ENCODE data around the gene LPP. TPM values are rescaled to one million over a fixed set of nuclear protein-coding genes. Genes with fewer than 3 reads are reported as not detected.

The LPP gene
- total RNA-seq, 3 donors from 2014 or later: 262 to 816 (median 325) TPM

DNA sequence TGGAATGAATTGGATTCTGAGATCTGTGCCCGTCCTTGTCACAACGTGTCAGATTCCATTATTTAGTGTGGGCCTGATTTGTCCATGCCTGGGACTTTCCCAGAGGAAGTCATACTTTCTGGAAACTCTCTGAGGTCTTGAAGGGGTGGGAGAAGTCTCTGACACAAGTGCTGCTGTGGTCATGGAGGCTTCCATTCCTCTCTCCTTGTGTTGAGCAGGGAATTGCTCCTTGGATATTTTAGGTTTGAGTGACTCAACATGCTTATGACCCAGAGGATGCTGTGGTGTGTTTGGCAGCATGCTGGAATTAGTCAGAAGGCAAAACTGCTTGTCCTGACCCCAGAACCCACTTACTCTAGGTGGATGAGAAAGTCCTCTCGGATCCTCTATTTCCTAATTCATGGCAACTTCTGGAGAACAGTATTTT, 132.1 kb downstream of the LPP start:
- H3K4me1 ChIP-seq (ENCODE audit: low read depth): no peaks in the 10 kb centered on the region
- DNase-seq (no peak), ATAC-seq (peak; percentile 62)
- no peak overlapping the region for H3K4me3 ChIP-seq
- no peaks in the 10 kb centered on the region for H3K36me3 ChIP-seq (ENCODE audit: low read depth)
- intact Hi-C loops (cut with DNase I, micrococcal nuclease): no loop called here
- TF ChIP-seq, protein P1, sequence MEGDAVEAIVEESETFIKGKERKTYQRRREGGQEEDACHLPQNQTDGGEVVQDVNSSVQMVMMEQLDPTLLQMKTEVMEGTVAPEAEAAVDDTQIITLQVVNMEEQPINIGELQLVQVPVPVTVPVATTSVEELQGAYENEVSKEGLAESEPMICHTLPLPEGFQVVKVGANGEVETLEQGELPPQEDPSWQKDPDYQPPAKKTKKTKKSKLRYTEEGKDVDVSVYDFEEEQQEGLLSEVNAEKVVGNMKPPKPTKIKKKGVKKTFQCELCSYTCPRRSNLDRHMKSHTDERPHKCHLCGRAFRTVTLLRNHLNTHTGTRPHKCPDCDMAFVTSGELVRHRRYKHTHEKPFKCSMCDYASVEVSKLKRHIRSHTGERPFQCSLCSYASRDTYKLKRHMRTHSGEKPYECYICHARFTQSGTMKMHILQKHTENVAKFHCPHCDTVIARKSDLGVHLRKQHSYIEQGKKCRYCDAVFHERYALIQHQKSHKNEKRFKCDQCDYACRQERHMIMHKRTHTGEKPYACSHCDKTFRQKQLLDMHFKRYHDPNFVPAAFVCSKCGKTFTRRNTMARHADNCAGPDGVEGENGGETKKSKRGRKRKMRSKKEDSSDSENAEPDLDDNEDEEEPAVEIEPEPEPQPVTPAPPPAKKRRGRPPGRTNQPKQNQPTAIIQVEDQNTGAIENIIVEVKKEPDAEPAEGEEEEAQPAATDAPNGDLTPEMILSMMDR (IDR thresholded peaks at IDR 0.05): no peak
- H3K9me3 ChIP-seq: no peaks in the 10 kb centered on the region

DNA sequence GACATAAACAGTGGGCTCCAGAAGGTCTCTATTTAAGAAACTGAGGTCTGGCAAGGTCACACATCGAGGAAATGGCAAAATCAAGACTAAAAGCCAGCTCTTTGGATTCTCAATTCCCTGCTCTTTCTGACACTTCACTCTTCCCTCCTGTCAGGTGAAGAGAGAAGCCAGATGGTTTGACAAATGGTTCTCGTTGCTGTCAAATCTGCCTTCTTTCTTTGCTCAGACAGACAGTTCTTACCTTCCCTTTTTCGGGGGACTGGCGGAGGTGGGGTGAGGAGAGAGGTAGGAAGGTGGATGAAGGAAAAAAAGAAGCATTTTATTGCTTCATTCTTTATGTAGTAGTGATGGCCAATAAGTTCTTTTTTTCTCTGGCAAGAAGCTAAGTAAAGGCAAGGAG, 133.4 kb downstream of the LPP start:
- TF ChIP-seq, protein P1 (IDR thresholded peaks at IDR 0.05): no peak
- Histone ChIP-seq H3K9me3 (no peaks in the 10 kb centered on the region), H3K36me3 (ENCODE audit: low read depth) (no peaks in the 10 kb centered on the region), H3K4me1 (ENCODE audit: low read depth) (no peaks in the 10 kb centered on the region), H3K4me3 (no peak overlapping the region)
- intact Hi-C loops (cut with DNase I, micrococcal nuclease): no loop called here
- ATAC-seq: no peak
- no peak for DNase-seq

DNA sequence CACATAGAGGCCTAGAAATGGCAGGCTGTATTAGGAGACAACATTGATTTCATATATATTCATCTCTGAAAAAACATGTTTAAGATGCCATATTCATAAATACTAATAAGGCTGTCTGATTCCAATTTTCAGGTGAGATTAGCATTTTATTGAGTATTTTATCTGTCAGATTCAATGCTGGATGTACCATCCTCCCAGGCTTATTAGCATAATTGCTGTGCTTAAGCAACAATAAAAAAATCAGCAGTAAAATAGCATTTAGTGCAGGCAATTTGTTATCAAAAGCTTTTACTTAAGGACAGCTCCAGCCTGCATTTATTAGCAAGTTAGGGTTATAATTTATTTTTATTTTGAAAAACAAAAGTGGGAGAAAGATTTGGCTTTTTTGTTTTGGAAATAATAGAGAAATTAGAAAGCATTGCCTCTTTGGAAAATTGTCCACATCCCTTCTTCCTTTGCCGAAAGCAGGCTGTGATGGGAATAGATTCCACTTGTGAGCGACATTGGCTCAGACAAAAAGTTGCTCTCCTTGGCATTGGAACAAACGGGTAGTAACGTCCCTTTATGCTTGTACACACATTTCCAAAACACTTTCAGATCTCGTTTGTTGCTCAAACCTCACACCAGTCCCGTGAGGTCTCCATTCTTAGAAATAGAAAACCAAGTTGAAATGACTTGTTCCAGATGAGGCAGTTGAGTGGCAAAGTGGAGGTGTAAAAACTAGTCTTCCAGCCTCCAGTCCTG, 134.0 kb downstream of the LPP start:
- no peak for DNase-seq
- intact Hi-C loops (cut with DNase I, micrococcal nuclease): no loop called here
- H3K4me1 ChIP-seq (ENCODE audit: low read depth): no peaks in the 10 kb centered on the region
- ATAC-seq: no peak
- no peak overlapping the region for H3K4me3 ChIP-seq
- TF ChIP-seq, protein P1 (IDR thresholded peaks at IDR 0.05): no peak
- H3K9me3 ChIP-seq: no peaks in the 10 kb centered on the region
- no peaks in the 10 kb centered on the region for H3K36me3 ChIP-seq (ENCODE audit: low read depth)

DNA sequence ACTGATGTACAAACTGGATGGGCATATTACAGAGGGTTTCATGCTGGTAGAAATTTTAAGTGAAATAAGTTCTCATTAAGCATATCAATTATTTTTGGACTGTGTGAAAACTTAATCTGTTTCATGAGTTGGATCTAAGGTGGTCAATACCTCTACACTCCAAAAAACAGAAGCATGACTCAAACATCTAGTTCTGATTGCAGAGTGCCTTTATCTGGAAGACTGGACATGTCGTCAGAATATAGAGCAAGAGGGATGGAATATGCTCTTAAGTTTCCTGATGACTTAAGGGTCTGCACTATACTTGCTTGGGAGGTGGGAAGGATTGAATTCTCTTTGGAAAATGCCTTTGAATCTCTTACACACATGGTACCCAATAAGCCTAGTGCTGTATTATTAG, 138.3 kb downstream of the LPP start:
- TF ChIP-seq, protein P1 (IDR thresholded peaks at IDR 0.05): no peak

DNA sequence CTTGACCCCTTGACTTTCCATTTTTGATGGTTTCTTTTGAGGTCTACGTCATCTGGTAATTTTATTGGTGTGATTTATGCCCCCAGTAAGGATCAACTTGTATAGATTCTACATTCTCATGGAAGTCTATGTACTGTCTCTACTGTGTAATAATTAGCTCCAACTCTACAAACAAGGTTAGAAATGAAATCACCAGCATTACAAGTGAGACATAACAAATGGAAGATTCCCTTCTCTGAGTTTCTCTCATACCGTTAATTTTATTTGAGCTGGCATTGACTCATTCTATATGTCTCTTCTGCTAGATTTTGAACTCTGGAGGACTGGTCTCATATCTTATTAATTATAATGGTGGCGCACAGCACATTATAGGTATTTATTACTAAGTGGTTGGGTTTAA, 138.9 kb downstream of the LPP start:
- intact Hi-C loops (cut with DNase I, micrococcal nuclease): no loop called here
- ATAC-seq (no peak), DNase-seq (no peak)
- Histone ChIP-seq H3K36me3 (ENCODE audit: low read depth) (no peaks in the 10 kb centered on the region), H3K4me3 (no peak overlapping the region), H3K9me3 (no peaks in the 10 kb centered on the region), H3K4me1 (ENCODE audit: low read depth) (peaks cover 32% of the 10 kb centered on the region)
- TF ChIP-seq, protein P1 (IDR thresholded peaks at IDR 0.05): no peak

More for the DNA sequence above, 138.3 kb downstream of the LPP start:
- DNase-seq (no peak), ATAC-seq (no peak)
- intact Hi-C loops (cut with DNase I, micrococcal nuclease): no loop called here
- Histone ChIP-seq H3K4me3 (no peak overlapping the region), H3K4me1 (ENCODE audit: low read depth) (peaks cover 30% of the 10 kb centered on the region), H3K9me3 (no peaks in the 10 kb centered on the region), H3K36me3 (ENCODE audit: low read depth) (no peaks in the 10 kb centered on the region)
